HEK293 (cell line): ENCODE measurements around the gene CAP1.

Experiments
- CTCF ChIA-PET: fragments of 350-600 bp; formaldehyde crosslinking; extraction: SDS; loops from one replicate; lab custom pipeline; 2021; ENCODE audit warnings: antibody characterized with exemption; lab: Yijun Ruan, JAX
- POLR2A ChIA-PET: fragments of 300-600 bp; formaldehyde crosslinking; extraction: SDS; loops from one replicate; lab custom pipeline; 2020; ENCODE audit warnings: antibody characterized with exemption, inconsistent platforms; lab: Yijun Ruan, JAX
- H3K27ac ChIP-seq: fragments of 200-500 bp; sonication (Bioruptor generic); 2 replicates; pipeline ENCODE4 v1.5.1; 2014; ENCODE audit warnings: low read depth, low read length, control low read depth, inconsistent platforms; ENCODE audit errors: extremely low read depth
- H3K36me3 ChIP-seq, 2 experiments: fragments of 200-500 bp in 1 of 2; sonication (Bioruptor generic) in 1 of 2; 1 replicate in 1 of 2; 2 replicates in 1 of 2; pipeline ENCODE4 v1.5.1; 2014 to 2017; ENCODE audit warnings: inconsistent platforms in 2 of 2, low read length in 2 of 2; ENCODE audit not compliant: control insufficient read depth in 2 of 2, insufficient read depth in 1 of 2
- H3K4me1 ChIP-seq: fragments of 200-500 bp; sonication (Bioruptor generic); 2 replicates; pipeline ENCODE4 v1.5.1; 2014; ENCODE audit warnings: mild to moderate bottlenecking, low read length, inconsistent platforms; ENCODE audit not compliant: control insufficient read depth, insufficient read depth
- H3K4me3 ChIP-seq: 2 replicates; pipeline ENCODE4 v1.5.1; 2011; ENCODE audit warnings: low read depth, mild to moderate bottlenecking, control low read depth, low read length, moderate library complexity
- H3K9me3 ChIP-seq: fragments of 200-500 bp; sonication (Bioruptor generic); 2 replicates; pipeline ENCODE4 v1.5.1; 2014; ENCODE audit warnings: low read depth, low read length, inconsistent platforms; ENCODE audit not compliant: control insufficient read depth, insufficient read depth
- BCL6B ChIP-seq: fragments of 450-650 bp; formaldehyde crosslinking; IDR thresholded peaks from 2 replicates; pipeline ENCODE4 v1.5.1; 2017; ENCODE audit warnings: missing biosample characterization, missing genetic modification characterization
- GLI2 ChIP-seq: fragments of 450-650 bp; formaldehyde crosslinking; IDR thresholded peaks from 2 replicates; pipeline ENCODE4; 2017; ENCODE audit warnings: missing biosample characterization, missing genetic modification characterization, low read depth, borderline replicate concordance
- HIC1 ChIP-seq: fragments of 450-650 bp; formaldehyde crosslinking; IDR thresholded peaks from 2 replicates; pipeline ENCODE4 v1.5.1; 2016; ENCODE audit warnings: missing biosample characterization, missing genetic modification characterization
- KLF10 ChIP-seq: fragments of 450-650 bp; IDR thresholded peaks from 2 replicates; pipeline ENCODE4 v1.5.1; 2018; ENCODE audit warnings: missing biosample characterization, mild to moderate bottlenecking, missing genetic modification characterization
- MEIS1 ChIP-seq: sonication (generic); formaldehyde crosslinking; IDR thresholded peaks from 2 replicates; pipeline ENCODE4 v1.8.1; 2022; ENCODE audit warnings: missing genetic modification reagents, mild to moderate bottlenecking, borderline replicate concordance
- OSR2 ChIP-seq: fragments of 450-650 bp; formaldehyde crosslinking; IDR thresholded peaks from 2 replicates; pipeline ENCODE4 v1.5.1; 2016; ENCODE audit warnings: missing biosample characterization, missing genetic modification characterization
- PRDM2 ChIP-seq: fragments of 450-650 bp; formaldehyde crosslinking; IDR thresholded peaks from 2 replicates; pipeline ENCODE4 v1.5.1; 2016; ENCODE audit warnings: missing biosample characterization, missing genetic modification characterization, borderline replicate concordance
- ZBTB1 ChIP-seq: fragments of 450-650 bp; formaldehyde crosslinking; IDR thresholded peaks from 2 replicates; pipeline ENCODE4 v1.5.1; 2016; ENCODE audit warnings: missing biosample characterization, missing genetic modification characterization
- ZFHX2 ChIP-seq: fragments of 450-650 bp; formaldehyde crosslinking; conservative IDR thresholded peaks from 2 replicates; pipeline ENCODE4 v1.5.1; 2016; ENCODE audit warnings: missing biosample characterization, missing genetic modification characterization
- ZNF114 ChIP-seq: fragments of 450-650 bp; formaldehyde crosslinking; IDR thresholded peaks from 2 replicates; pipeline ENCODE4 v1.5.0; 2017; ENCODE audit warnings: missing biosample characterization, missing genetic modification characterization
- ZNF155 ChIP-seq: fragments of 450-650 bp; formaldehyde crosslinking; IDR thresholded peaks from 2 replicates; pipeline ENCODE4 v1.5.1; 2016; ENCODE audit warnings: missing biosample characterization, missing genetic modification characterization
- ZNF202 ChIP-seq: fragments of 450-650 bp; formaldehyde crosslinking; IDR thresholded peaks from 2 replicates; pipeline ENCODE4 v1.5.1; 2016; ENCODE audit warnings: missing biosample characterization, missing genetic modification characterization, borderline replicate concordance
- ZNF239 ChIP-seq: fragments of 450-650 bp; formaldehyde crosslinking; IDR thresholded peaks from 2 replicates; pipeline ENCODE4 v1.5.1; 2016; ENCODE audit warnings: missing biosample characterization, missing genetic modification characterization
- ZNF26 ChIP-seq: fragments of 450-650 bp; formaldehyde crosslinking; IDR thresholded peaks from 2 replicates; pipeline ENCODE4 v1.5.1; 2016; ENCODE audit warnings: missing biosample characterization, missing genetic modification characterization
- ZNF274 ChIP-seq, 2 experiments: fragments of 200-500 bp in 1 of 2; fragments of 450-650 bp in 1 of 2; sonication (Bioruptor generic) in 1 of 2; formaldehyde crosslinking in 1 of 2; IDR thresholded peaks; 2 replicates each; pipeline versions ENCODE4 v1.5.1 to v1.6.1; 2014 to 2016; ENCODE audit warnings: borderline replicate concordance in 1 of 2, inconsistent platforms in 1 of 2, low read length in 1 of 2, missing biosample characterization in 1 of 2, missing genetic modification characterization in 1 of 2
- ZNF510 ChIP-seq: fragments of 450-650 bp; formaldehyde crosslinking; IDR thresholded peaks from 2 replicates; pipeline ENCODE4 v1.5.1; 2018; ENCODE audit warnings: mild to moderate bottlenecking, missing genetic modification characterization, missing biosample characterization; ENCODE audit not compliant: insufficient replicate concordance
- ZNF521 ChIP-seq: fragments of 450-650 bp; formaldehyde crosslinking; IDR thresholded peaks from 2 replicates; pipeline ENCODE4 v1.5.1; 2017; ENCODE audit warnings: missing biosample characterization, mild to moderate bottlenecking, missing genetic modification characterization
- ZNF561 ChIP-seq: fragments of 450-650 bp; IDR thresholded peaks from 2 replicates; pipeline ENCODE4 v1.5.1; 2018; ENCODE audit warnings: missing biosample characterization, missing genetic modification characterization, borderline replicate concordance
- ZNF621 ChIP-seq: fragments of 450-650 bp; formaldehyde crosslinking; IDR thresholded peaks from 2 replicates; pipeline ENCODE4 v1.5.1; 2017; ENCODE audit warnings: missing biosample characterization, missing genetic modification characterization
- ZNF623 ChIP-seq: fragments of 450-650 bp; formaldehyde crosslinking; IDR thresholded peaks from 2 replicates; pipeline ENCODE4 v1.5.1; 2016; ENCODE audit warnings: missing biosample characterization, missing genetic modification characterization
- ZNF626 ChIP-seq: fragments of 450-650 bp; sonication (Bioruptor Pico); formaldehyde crosslinking; IDR thresholded peaks from 2 replicates; pipeline ENCODE4 v1.5.1; 2018; ENCODE audit warnings: missing biosample characterization, missing genetic modification characterization, inconsistent platforms
- ZNF654 ChIP-seq: fragments of 450-650 bp; formaldehyde crosslinking; IDR thresholded peaks from 2 replicates; pipeline ENCODE4 v1.5.1; 2016; ENCODE audit warnings: low read depth, missing biosample characterization, missing genetic modification characterization
- ZNF660 ChIP-seq: fragments of 450-650 bp; IDR thresholded peaks from 2 replicates; pipeline ENCODE4 v1.5.1; 2018; ENCODE audit warnings: missing biosample characterization, mild to moderate bottlenecking, missing genetic modification characterization
- ZNF76 ChIP-seq: fragments of 450-650 bp; formaldehyde crosslinking; IDR thresholded peaks from 2 replicates; pipeline ENCODE4; 2016; ENCODE audit warnings: low read depth, missing biosample characterization, missing genetic modification characterization, borderline replicate concordance

Gene CAP1

GRCh38 chr1:40078512-40079333 lies 38.2 kb downstream of the CAP1 start (continued):
- no peak for TF ChIP-seq ZNF26 (tag by site-specific recombination)
- no peak for TF ChIP-seq MEIS1
- no peak for TF ChIP-seq ZNF239
- TF ChIP-seq ZNF654 = peak; percentile 54
- no peak for TF ChIP-seq ZFHX2
- no peak for TF ChIP-seq ZNF621 (tag by site-specific recombination)
- no peak for TF ChIP-seq ZNF510 (tag by site-specific recombination)
- no peak for TF ChIP-seq PRDM2 (tag by site-specific recombination)
- no peak for TF ChIP-seq BCL6B (tag by site-specific recombination)
- TF ChIP-seq ZNF660 (tag by site-specific recombination) = 0 out of 2 replicates have a peak, but pooled peaks have one; percentile 21
- TF ChIP-seq KLF10 = no peak
- no peak for TF ChIP-seq ZNF76 (tag by site-specific recombination)
- TF ChIP-seq ZBTB1 (tag by site-specific recombination) = no peak
- no peak for TF ChIP-seq ZNF114 (tag by site-specific recombination)

GRCh38 chr1:40079774-40080400 lies 39.4 kb downstream of the CAP1 start:
- ChIA-PET POLR2A (no interaction called here), CTCF (interaction anchor here (0.7 to 2.2 kb wide), 3 partner anchors 8 to 259 kb away, joined by 3 to 8 read pairs (median 4); no protein-coding TSS in a partner anchor)
- Histone ChIP-seq H3K9me3 (no peaks in the 10 kb centered on the region), H3K4me1 (no peaks in the 10 kb centered on the region), H3K4me3 (no peak overlapping the region), H3K27ac (no peak overlapping the region), H3K36me3 (peaks cover 18 to 85% of the 10 kb centered on the region in 2 experiments; a peak in 2 of 3 replicates)
- no peak for TF ChIP-seq ZNF202 (tag by site-specific recombination)
- TF ChIP-seq OSR2 (tag by site-specific recombination) = no peak
- no peak for TF ChIP-seq ZNF626 (tag by site-specific recombination)
- TF ChIP-seq ZNF274 (IDR thresholded peaks at IDR 0.05; ENCODE audit: low read length) = no peak
- no peak for TF ChIP-seq ZNF274 (tag by site-specific recombination; IDR thresholded peaks at IDR 0.05; ENCODE audit: borderline replicate concordance)
- TF ChIP-seq GLI2 (tag by site-specific recombination) = no peak
- no peak for TF ChIP-seq ZNF155 (tag by site-specific recombination)
- no peak for TF ChIP-seq ZNF521 (tag by site-specific recombination)
- TF ChIP-seq ZNF561 (tag by site-specific recombination) = no peak
- TF ChIP-seq ZNF623 = no peak
- no peak for TF ChIP-seq HIC1 (tag by site-specific recombination)
